ENCODE data around the gene KCNQ2.

DNA sequence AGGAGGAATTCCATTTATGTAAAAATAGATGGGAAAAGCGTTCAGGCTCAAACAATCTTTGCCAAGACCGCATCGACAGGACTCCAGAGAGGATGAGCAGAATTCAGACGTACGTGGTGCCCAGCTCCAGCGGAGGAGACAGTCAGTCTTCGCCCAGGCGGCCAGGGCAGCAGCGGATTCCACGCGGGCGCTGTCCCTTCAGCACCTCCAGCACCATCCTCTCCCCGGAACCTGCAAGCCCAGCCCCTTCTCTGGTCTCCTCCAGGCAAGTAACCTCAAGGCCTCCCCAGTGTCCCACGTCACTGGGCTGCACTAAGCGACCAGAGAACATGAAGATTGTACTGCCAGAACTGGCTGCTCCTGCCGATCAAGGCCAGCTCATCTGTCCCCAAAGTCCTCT lies 2.8 kb upstream of the KCNQ2 start:
- TF ChIP-seq POLR2A (IDR thresholded peaks at IDR 0.05; ENCODE audit: low read depth, low read length), result no peak
- TF ChIP-seq FOXK2 (IDR thresholded peaks at IDR 0.05), result no peak
